SKM-1 treated with dmso at 0.1 percent for 144 hours (cell line): ENCODE results near the gene KDM6A.
"Not testable (repeated sequence)": the region's sequence is repeated elsewhere in the genome, so short reads cannot be mapped to it uniquely, and the experiment has no call there.

ENCODE experiments used
- DNase-seq: peaks from one replicate; lab custom pipeline; 2025; ENCODE audit not compliant: unreplicated experiment; lab: John Stamatoyannopoulos, UW

Gene KDM6A

DNA sequence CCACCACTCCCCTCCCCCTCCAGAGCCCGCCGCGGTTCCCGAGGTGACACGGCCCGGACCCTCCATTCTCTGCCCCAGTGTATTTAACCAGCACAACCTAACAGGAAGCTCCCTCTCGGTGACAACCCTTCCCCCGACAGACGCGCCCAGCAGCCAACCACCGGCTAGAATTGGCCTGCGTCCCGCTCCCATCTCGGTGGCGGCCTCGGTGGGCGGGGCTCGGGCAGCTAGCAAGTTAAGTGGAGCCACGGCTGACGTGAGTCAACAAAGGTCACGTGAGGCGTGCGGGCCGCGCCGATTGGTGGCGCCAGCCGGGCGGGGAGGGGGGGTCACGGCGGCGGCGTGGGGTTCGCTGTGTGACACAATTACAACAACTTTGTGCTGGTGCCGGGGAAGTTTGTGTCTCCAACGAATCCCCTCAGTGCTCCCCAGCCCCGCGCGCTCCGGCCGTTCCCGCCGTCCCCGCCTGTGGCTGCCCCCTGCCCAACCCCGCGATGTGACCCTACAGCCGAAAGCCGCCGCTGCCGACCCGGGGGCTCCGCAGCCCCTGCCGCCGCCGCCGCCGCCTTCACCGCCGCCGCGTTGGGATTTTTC, at the start of gene KDM6A:
TSS of gene KDM6A (plus strand) at position 368 of the 594 bp plus-strand sequence. CDS start 364 bp downstream, outside the sequence.
- peak; percentile 78 for DNase-seq

DNA sequence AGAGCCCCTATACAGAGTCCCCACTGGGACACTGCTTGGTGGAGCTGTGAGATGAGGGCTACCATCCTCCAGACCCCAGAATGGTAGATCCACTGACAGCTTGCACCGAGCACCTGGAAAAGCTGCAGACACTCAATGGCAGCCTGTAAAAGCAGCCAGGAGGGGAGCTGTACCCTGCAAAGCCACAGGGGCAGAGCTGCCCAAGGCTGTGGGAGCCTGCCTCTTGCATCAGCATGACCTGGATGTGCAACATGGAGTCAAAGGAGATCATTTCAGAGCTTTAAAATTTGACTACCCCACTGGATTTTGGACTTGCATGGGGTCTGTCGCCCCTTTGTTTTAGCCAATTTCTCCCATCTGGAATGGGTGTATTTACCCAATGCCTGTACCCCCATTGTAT, 49.8 kb upstream of the KDM6A start:
- not testable (repeated sequence) for DNase-seq

DNA sequence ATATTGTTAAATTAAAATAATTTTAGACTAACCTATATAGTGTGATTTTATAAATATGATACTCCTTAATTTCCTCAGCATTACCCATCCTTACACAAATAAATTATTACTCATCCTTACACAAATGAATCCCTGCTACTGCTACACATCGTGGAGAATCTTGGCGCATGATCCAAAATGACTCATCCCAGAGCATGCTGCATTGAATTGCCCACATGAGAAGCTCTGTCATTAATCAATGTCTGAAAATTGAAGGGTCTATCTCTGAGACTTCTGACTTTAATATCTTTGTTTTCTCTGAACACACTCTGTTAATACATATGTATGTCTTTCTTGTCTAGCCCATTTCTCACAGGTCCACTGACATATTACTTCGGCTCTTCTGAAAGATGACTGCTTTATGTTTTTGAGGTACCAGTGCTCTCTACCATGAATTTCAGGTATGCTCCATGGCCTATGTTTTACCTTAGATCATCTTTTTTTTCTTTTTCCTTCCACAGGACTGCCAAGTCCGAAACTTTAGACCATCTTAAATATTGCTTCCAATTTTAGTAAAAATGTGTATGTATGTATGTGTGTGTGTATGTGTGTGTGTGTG, 44.9 kb upstream of the KDM6A start:
- DNase-seq = no peak

- DNase-seq = no peak
Measured at GRCh38 chrX:44829832-44830231, 43.2 kb upstream of the KDM6A start.

DNA sequence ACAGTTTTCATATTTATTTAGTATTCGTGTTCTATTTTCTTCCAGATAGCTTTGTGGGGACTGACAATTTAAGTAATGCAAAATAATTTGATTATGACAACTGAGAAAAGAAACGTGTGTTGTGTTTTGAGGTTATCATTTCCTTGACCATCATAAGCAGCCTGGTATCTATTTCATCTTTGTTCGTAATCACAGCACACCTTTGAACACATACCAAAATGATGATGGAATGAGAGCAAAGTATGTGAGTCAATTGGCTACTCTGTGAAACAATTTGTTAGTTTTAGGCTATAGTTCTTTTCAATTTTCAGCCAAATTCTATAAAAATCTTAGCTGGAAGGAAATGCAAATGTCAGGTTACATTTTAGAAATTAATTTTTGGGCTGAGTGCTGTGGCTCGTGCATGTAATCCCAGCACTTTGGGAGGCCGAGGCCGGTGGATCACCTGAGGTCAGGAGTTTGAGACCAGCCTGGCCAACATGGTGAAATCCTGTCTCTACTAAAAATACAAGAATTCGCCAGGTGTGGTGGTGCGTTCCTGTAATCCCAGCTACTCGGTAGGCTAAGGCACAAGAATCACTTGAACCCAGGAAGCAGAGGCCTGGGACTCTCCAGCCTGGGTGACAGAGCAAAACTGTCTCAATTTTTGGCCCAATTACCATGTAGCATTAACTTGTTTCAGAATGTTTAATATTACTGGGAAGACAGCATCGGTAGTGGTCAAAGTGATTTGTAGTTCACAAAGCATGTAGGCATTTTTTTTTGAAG, 30.3 kb upstream of the KDM6A start:
- DNase-seq = no peak

DNA sequence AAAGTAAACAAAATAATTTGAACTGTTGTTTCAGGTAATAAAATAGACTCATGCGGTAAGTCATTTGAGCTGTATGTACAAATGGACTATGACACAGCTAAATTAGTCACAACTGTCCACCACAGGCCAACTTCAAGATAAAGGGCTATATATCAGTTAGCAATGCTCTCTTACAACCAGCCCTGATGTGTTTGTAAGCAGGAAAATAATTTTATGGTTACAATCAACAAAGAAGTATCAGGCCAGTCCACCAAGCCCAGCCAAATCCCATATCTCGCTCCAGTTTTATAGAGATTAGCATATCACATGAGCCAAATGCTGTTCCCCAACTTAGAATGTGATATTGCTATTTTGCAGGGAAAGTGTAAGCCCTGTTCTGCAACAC, 29.7 kb upstream of the KDM6A start:
- no peak for DNase-seq

DNA sequence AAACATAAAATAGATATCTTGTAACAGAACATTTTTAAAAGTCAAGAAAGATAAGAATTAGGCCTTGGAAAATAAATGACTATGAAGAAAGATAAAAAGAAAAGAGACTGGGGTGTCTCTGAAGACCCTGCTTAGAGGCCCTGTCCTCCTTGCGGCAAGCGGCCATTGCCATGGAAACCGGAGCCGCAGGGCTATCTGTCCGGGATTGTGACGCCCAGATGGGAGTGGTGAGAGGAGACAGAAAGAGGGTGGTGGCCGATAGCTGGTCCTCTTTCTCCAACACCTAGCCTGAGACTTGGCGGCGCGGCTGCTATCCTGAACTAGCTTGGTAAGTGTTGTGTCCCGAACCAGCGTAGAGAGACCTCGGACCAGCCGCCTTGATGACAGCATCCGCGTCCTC, 29.2 kb upstream of the KDM6A start, which contains the start of gene DUSP21:
TSS of gene DUSP21 (plus strand) at position 269 of the 400 bp plus-strand sequence. CDS start at position 381, 112 bp downstream.
- DNase-seq = no peak

GRCh38 chrX:44844204-44844603, 28.8 kb upstream of the KDM6A start:
- DNase-seq = no peak

DNA sequence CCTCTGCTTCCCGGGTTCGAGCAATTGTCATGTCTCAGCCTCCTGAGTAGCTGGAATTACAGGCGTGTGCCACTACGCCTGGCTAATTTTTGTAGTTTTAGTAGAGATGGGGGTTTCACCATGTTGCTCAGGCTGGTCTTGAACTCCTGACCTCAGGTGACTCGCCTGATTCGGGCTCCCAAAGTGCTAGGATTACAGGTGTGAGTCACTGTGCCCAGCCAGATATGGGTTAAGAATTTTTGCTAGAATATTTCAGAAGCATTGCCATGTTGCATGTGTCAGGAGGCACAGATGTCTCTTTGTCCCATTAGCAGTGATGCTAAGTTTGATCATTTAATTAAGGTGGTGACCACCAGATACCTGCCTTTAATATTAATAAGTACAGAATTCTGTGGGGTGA, 22.1 kb upstream of the KDM6A start:
- not testable (repeated sequence) for DNase-seq

- DNase-seq = no peak
Measured at GRCh38 chrX:44871114-44871645, 1.8 kb upstream of the KDM6A start.

GRCh38 chrX:44871931-44872820, 812 bp upstream of the KDM6A start:
- no peak for DNase-seq

GRCh38 chrX:44873415-44874276, 658 bp downstream of the KDM6A start:
- DNase-seq = peak; percentile 35

- DNase-seq = no peak
Measured at GRCh38 chrX:44874420-44875184, 1.6 kb downstream of the KDM6A start.

DNA sequence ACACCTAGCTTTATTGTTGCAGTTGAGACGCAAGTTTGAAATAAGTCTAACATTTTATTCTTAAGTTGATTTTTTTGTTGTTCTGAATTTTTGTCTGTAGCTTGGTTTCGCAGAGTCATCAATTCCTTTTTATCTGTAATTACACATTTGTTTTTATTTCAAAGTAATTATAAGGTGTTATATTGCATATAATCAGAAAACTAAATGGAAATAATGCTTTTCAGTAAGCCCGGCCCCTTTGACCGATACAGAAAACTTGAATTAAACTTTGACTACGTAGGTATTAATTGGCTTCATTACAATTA, 2.1 kb downstream of the KDM6A start:
- no peak for DNase-seq

DNA sequence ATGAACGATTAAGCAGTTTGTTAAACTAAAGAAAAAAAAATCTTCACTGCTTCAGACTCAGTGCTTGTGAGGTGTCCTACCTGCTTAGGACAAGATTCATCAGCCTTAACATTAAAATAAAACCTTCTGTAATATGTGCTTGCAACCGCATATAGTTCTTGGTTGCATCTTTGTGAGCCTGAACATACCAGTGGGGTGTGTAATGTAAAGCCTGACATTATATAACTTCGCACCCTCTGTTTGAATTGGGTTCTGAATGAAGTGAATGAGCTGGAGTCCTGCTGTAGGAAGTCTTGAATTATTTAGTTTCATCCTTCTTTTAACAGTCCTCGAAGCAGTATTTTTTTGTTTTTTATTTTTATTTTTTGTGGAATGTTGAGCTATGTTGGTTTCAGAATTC, 3.1 kb downstream of the KDM6A start:
- DNase-seq = no peak

DNA sequence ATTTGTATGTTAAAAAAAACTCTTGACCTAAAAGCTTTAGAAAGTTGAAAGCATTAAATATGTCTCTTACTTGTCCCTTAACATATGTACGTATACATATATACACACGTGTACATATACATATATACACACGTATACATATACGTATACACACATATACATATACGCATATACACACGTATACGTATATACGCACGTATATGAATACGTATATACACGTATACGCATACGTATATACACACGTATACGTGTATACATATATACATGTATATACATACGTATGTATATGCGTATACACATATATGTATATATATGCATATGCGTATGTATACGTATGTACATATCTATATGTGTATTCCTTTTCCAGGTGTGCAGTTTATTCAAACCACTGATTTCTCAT, 3.8 kb downstream of the KDM6A start:
- DNase-seq = no peak

DNA sequence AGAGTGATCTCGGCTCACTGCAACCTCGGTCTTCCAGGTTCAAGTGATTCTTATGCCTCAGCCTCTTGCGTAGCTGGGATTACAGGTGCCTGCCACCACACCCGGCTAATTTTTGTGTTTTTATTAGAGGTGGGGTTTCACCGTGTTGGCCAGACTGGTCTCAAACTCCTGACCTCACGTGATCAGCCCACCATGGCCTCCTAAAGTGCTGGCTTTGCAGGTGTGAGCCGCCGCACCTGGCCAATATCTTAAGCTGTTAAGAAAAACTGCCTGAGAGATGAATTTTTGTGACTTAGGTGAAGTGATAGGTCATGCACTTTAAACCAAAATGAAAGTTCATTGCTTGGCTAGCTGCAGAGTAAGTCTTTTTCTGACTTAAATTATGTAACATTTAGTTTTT, 5.8 kb downstream of the KDM6A start:
- no peak for DNase-seq

DNA sequence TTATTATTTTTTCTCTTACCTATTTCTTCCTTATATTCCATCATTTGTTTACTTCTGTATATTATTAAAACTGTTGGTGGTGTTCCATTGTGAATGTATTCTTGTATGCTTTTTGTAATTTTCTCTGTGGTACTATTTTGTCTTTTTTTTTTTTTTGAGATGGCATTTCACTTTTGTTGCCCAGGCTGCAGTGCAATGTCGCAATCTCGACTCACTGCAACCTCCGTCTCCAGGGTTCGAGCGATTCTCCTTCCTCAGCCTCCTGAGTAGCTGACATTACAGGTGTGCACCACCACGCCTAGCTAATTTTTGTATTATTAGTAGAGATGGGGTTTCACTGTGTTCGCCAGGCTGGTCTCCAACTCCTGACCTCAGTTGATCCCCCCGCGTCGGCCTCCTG, 8.6 kb downstream of the KDM6A start:
- DNase-seq = no peak

DNA sequence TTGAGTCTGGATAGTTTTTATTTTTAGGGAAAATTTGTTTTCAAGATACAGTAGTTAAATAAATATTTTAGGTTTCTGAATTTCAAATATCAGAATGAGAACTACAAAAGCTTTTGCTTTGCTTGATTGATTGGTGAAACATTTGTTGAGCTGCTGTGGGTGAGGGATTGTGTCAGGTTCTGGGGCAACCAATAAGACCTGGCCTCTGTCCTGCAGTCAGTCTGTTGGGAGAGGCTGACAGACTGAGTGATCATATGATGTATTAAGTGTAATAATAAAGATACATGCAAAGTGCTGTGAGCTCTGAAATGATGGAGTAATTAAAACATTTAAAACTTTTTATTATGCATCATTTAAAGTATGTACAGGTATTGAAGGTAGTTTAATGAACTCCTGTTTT, 9.6 kb downstream of the KDM6A start:
- DNase-seq = no peak

DNA sequence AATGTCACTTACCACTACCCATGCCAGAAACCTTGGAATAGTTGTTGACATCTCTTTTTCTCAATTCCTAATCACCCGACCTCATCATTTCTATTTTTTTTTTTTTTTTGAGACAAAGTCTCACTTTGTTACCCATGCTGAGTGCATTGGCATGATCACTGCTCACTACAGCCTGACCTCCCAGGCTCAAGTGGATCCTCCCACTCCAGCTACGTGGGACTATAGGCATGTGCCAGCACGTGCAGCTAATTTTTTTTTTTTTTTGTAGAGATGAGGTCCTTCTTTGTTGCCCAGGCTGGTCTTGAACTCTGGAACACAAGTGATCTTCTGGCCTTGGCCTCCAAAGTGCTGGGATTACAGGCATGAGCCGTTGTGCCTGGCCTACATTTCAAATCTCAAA, 12.0 kb downstream of the KDM6A start:
- DNase-seq = no peak
